Small intestine (tissue), 7 donors: Measurements from ENCODE around the gene CDC42SE1. TPM values are rescaled to one million over a fixed set of nuclear protein-coding genes. Genes with fewer than 3 reads are reported as not detected.

Experiments
- DNase-seq, 2 donors: peaks; one replicate each; pipeline versions ENCODE4 v3.0.0 to v3.0.0-alpha.2; 2013
- FAIRE-seq: peaks from 2 replicates; lab custom pipeline; 2012; peaks lifted over from hg19 to GRCh38; lab: Jason Lieb, UNC
- H3K27ac ChIP-seq, 3 donors: one replicate each; pipeline ENCODE4 v1.5.1; 2013; ENCODE audit warnings: low read length in 2 of 3, mild to moderate bottlenecking in 2 of 3, control low read depth in 1 of 3, inconsistent platforms in 1 of 3, low read depth in 1 of 3, moderate library complexity in 1 of 3
- H3K27me3 ChIP-seq, 3 donors: one replicate each; pipeline ENCODE4 v1.6.1; 2013; ENCODE audit warnings: low read length in 3 of 3, inconsistent platforms in 1 of 3; ENCODE audit not compliant: control insufficient read depth in 3 of 3, insufficient read depth in 3 of 3
- H3K36me3 ChIP-seq, 3 donors: one replicate each; pipeline ENCODE4 v1.6.1; 2013; ENCODE audit warnings: low read length in 3 of 3, inconsistent platforms in 1 of 3, low read depth in 1 of 3, mild to moderate bottlenecking in 1 of 3, moderate library complexity in 1 of 3; ENCODE audit not compliant: control insufficient read depth in 3 of 3, insufficient read depth in 2 of 3
- H3K4me1 ChIP-seq, 3 donors: one replicate each; pipeline ENCODE4 v1.6.1; 2013; ENCODE audit warnings: low read length in 2 of 3, inconsistent platforms in 1 of 3, low read depth in 1 of 3, mild to moderate bottlenecking in 1 of 3, moderate library complexity in 1 of 3; ENCODE audit not compliant: control insufficient read depth in 3 of 3, insufficient read depth in 2 of 3
- H3K4me3 ChIP-seq, 3 donors: one replicate each; pipeline ENCODE4 v1.5.1; 2013; ENCODE audit warnings: low read length in 3 of 3, control low read depth in 1 of 3, inconsistent platforms in 1 of 3, low read depth in 1 of 3, mild to moderate bottlenecking in 1 of 3, moderate library complexity in 1 of 3
- H3K9me3 ChIP-seq, 2 donors: one replicate each; pipeline ENCODE4 v1.6.1; 2013; ENCODE audit warnings: low read depth in 1 of 2, low read length in 1 of 2; ENCODE audit not compliant: control insufficient read depth in 2 of 2, insufficient read depth in 1 of 2
- WGBS, 3 donors: extraction: QIAGEN DNeasy Blood & Tissue Kit; methylation state at CpG; one replicate each; pipeline ENCODE4 v1.1.7; 2013; 5-methylcytosine and 5-hydroxymethylcytosine counted together
- polyA plus RNA-seq, 4 donors: library from polyadenylated mRNA; stranded (reverse) in 3 of 4; unstranded in 1 of 4; fragments of 200-250 nt in 3 of 4; fragments of 120-200 nt in 1 of 4; gene quantifications; one replicate each; pipeline versions ENCODE4 v1.2.1 to v1.2.3, GENCODE V29; 2013
- donor health status: healthy with polysubstance abuse.
- donor health status: control.
- donor health status: control.
- donor health status: Bipolar disorder and iron deficiency.
- donor health status: healthy.

CDC42SE1 gene
- polyA plus RNA-seq, 4 donors: 22.8 to 46.6 (median 32.4) TPM

DNA sequence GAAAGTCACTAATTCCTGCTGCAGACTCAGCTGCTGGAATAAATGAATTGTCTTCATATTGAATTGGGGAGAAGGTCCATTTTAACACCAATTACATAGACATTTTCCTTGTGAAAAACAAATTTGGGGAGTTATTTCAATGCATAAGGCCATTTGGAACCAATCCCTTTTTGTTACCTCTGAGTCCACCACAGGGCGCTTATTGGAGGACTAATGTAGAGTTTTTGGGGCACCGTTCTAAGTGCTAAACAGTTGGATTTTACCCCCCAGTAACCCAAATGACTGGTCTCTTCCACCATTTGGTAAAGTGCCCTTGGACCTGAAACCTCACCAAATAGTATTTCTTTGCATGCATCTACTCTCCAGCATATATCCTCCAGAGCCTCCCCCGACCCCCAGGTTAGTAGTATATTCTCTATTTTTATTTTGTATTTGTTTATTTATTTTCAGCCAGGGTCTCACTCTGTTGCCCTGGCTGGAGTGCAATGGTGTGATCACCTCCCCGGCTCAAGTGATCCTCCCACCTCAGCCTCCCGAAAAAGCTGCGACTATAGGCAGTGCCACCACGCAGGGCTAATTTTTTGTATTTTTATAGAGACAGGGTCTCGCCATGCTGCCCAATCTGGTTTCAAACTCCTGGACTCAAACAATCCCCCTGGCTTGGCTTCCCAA, 49.6 kb downstream of the CDC42SE1 start:
- FAIRE-seq (no peak), DNase-seq (no peak)
- peaks cover 0 to 2% (median 2%) of the 10 kb centered on the region in 3 donors for H3K36me3 ChIP-seq
- H3K27ac ChIP-seq: peak overlapping the region in 1 of 3 donors; percentile 88
- H3K4me3 ChIP-seq: peak overlapping the region in 1 of 3 donors; percentile 90
- no peaks in the 10 kb centered on the region for H3K27me3 ChIP-seq
- 90 to 96% (median 93%) methylated on average over 8 of the region's 8 CpGs for WGBS, 3 donors
- H3K9me3 ChIP-seq: no peaks in the 10 kb centered on the region
- peaks cover 9 to 57% (median 10%) of the 10 kb centered on the region in 3 donors for H3K4me1 ChIP-seq

DNA sequence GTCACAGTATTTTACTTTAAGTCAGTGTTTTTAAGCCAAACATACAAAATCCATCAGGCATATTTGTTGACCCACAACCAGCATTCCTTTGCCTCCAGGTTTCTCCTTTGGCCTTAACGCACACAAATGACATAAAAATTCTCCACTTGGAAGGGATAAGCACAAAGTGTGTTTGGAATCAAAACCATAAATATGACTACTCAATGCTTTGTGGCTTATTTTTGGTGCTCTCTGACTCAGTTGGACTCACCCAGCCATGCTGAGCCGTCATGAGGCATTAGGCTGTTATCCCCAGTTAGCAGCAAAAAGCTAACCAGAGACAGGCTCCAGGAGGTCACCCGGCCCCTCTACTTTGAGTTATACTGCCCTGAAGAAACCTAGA, 50.2 kb downstream of the CDC42SE1 start:
- Histone ChIP-seq H3K4me3 (peak overlapping the region in 2 of 3 donors; percentile 90 to 95), H3K4me1 (peaks cover 9 to 55% (median 10%) of the 10 kb centered on the region in 3 donors), H3K27ac (peak overlapping the region; percentile 88 to 94 (median 88)), H3K9me3 (no peaks in the 10 kb centered on the region), H3K36me3 (no peaks in the 10 kb centered on the region), H3K27me3 (no peaks in the 10 kb centered on the region)
- FAIRE-seq (no peak), DNase-seq (no peak)
- WGBS, 3 donors: 18 to 41% (median 34%) methylated on average over 3 of the region's 3 CpGs

DNA sequence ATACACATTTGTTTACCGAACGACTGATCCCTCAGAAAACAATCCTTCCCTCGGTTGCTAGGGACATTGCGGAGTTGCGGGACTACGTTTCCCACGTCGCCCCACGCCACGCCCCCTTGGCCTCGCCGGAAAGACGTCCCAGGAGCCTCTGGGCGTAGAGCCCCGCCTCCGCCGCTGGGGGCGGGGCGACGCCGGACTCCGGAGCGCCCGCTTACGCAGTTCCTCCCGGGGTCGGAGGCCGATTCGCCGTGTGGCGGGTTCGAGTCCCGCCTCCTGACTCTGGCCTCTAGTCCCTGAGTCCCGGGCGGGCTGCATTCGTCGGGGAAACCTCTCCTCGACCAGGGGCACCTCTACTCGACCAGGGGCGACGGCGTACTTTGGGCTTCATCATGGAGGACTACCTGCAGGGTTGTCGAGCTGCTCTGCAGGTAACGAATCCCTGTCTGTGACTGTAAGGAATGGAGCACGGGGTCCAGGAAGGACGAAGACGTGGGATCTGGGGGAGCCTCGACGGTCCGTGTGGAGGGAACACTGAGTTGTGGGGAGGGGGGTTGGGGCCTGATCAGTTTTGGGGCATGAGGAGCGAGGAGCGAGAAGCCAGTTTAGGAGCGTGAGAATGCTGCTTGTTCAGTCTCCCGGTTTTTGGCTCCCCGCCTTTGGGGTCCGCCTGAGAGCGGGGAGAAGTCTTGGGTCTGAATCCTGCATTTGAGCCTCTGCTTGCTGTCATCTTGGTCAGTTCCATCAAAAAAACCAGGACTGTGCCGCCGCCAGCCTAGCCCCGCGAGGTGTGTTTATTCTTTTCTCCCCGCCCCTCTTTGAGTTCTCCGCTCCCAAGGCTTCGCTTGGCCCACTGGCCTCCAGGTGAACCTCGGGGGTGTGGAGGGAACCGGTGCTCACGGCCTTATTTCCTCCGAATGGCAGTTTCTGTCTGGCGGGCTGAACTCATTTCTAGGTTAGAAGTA, 50.9 kb downstream of the CDC42SE1 start, which contains the start of gene PRUNE1:
PRUNE1 (plus strand) TSS at position 206 of the 962 bp plus-strand sequence; CDS start at position 390, 184 bp downstream.
- H3K27ac ChIP-seq: peak within 1 kb of the TSS; percentile 88 to 94 (median 88)
- WGBS, 3 donors: 0 to 1% (median 1%) methylated on average over 62 to 69 of the region's 69 CpGs
- H3K27me3 ChIP-seq: no peaks in the 10 kb centered on the region
- no peak for FAIRE-seq
- peaks cover 9 to 49% (median 11%) of the 10 kb centered on the region in 3 donors for H3K4me1 ChIP-seq
- peak; percentile 97 to 99 for DNase-seq
- H3K4me3 ChIP-seq: peak within 1 kb of the TSS; percentile 73 to 95 (median 90)
- H3K36me3 ChIP-seq: peaks cover 0 to under 1% (median 0%) of the 10 kb centered on the region in 3 donors
- H3K9me3 ChIP-seq: no peaks in the 10 kb centered on the region

- no peak for DNase-seq
- peaks cover 9 to 48% (median 17%) of the 10 kb centered on the region in 3 donors for H3K4me1 ChIP-seq
- H3K4me3 ChIP-seq: peak overlapping the region in 2 of 3 donors; percentile 10 to 95
- whole genome bisulfite sequencing, 3 donors: 4 to 13% (median 10%) methylated on average over 4 of the region's 4 CpGs
- no peak for FAIRE-seq
- no peaks in the 10 kb centered on the region for H3K27me3 ChIP-seq
- peaks cover 0 to 2% (median 0%) of the 10 kb centered on the region in 3 donors for H3K36me3 ChIP-seq
- no peaks in the 10 kb centered on the region for H3K9me3 ChIP-seq
- H3K27ac ChIP-seq: peak overlapping the region; percentile 86 to 90 (median 88)
Measured at GRCh38 chr1:151007853-151008243, 51.6 kb downstream of the CDC42SE1 start.

GRCh38 chr1:151006327-151007052, 52.9 kb downstream of the CDC42SE1 start, which contains the start of gene MINDY1:
TSS of gene MINDY1 (minus strand) at chr1:151006902. CDS start at chr1:151002617, 4,285 bp downstream.
- Histone ChIP-seq H3K27me3 (no peaks in the 10 kb centered on the region), H3K27ac (peak within 1 kb of the TSS; percentile 86 to 90 (median 88)), H3K9me3 (no peaks in the 10 kb centered on the region), H3K4me1 (peaks cover 6 to 42% (median 17%) of the 10 kb centered on the region in 3 donors), H3K36me3 (peaks cover 0 to 14% (median 0%) of the 10 kb centered on the region in 3 donors), H3K4me3 (peak within 1 kb of the TSS; percentile 21 to 95 (median 57))
- DNase-seq (peak; percentile 83 to 86), FAIRE-seq (no peak)
- WGBS, 3 donors: 1 to 5% (median 3%) methylated on average over 17 to 18 of the region's 18 CpGs

- H3K27me3 ChIP-seq: no peaks in the 10 kb centered on the region
- WGBS, 3 donors: 11 to 22% (median 17%) methylated on average over 4 of the region's 4 CpGs
- peaks cover 0 to 21% (median 5%) of the 10 kb centered on the region in 3 donors for H3K36me3 ChIP-seq
- FAIRE-seq: no peak
- H3K9me3 ChIP-seq: no peaks in the 10 kb centered on the region
- peak overlapping the region; percentile 86 to 90 (median 88) for H3K27ac ChIP-seq
- H3K4me1 ChIP-seq: peaks cover 5 to 42% (median 17%) of the 10 kb centered on the region in 3 donors
- peak in 1 of 2 donors; percentile 48 for DNase-seq
- peak overlapping the region; percentile 21 to 57 (median 57) for H3K4me3 ChIP-seq
Measured at GRCh38 chr1:151005729-151006319, 53.6 kb downstream of the CDC42SE1 start.

- Histone ChIP-seq H3K27me3 (no peaks in the 10 kb centered on the region), H3K9me3 (no peaks in the 10 kb centered on the region), H3K4me1 (peaks cover 0 to 34% (median 13%) of the 10 kb centered on the region in 3 donors), H3K4me3 (no peak overlapping the region), H3K36me3 (peaks cover 4 to 44% (median 7%) of the 10 kb centered on the region in 3 donors), H3K27ac (peak overlapping the region in 1 of 3 donors; percentile 34)
- FAIRE-seq: no peak
- DNase-seq: no peak
Measured at GRCh38 chr1:151003180-151003579, 56.2 kb downstream of the CDC42SE1 start.
